ENCODE measurements around the gene GNAS-AS1. TPM values are rescaled to one million over a fixed set of nuclear protein-coding genes. Genes with fewer than 3 reads are reported as not detected.

GNAS-AS1 gene
- total and polyA plus RNA-seq, 2 experiments from 2014 or later: 12.3 to 15.0 TPM

DNA sequence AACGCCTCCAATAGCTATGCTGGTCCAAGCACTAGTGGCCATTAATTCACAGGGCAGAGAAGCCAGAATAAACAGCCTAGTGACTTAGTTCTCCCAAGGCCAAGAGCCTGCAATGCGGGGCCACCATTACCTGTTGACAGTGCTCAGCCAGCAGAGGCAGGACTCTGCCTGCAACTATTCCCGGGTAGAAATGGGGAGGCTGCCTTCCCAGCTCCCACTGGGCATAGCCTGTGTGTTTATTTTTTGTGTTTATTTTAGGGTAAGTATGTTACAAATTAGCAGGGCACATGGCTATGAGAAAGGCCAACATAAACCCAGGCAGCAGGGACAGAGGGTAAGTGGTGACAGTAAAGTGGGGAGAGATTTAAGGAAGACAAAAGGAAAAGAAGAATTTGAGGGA lies 5.0 kb downstream of the GNAS-AS1 start:
- TF ChIP-seq STAT1 (IDR thresholded peaks at IDR 0.05; ENCODE audit: unreplicated experiment) (no peak), JUNB (IDR thresholded peaks at IDR 0.05; ENCODE audit: unreplicated experiment) (no peak), ZNF114 (CRISPR knock-in tag; IDR thresholded peaks at IDR 0.05) (no peak), EZH2 (IDR thresholded peaks at IDR 0.05; ENCODE audit: low read depth, unreplicated experiment) (no peak), POLR2AphosphoS5 (IDR thresholded peaks at IDR 0.05; ENCODE audit: low read depth) (no peak), ZNF462 (CRISPR knock-in tag; IDR thresholded peaks at IDR 0.05) (no peak)
- peak overlapping the region; percentile 48; the same call in 2 of the 3 replicates for H3K4me3 Mint-ChIP-seq
- H3K36me3 Mint-ChIP-seq (ENCODE audit: low read depth): peaks cover 84% of the 10 kb centered on the region
- no peaks in the 10 kb centered on the region for H3K9me3 Mint-ChIP-seq
- H2AFZ ChIP-seq: no peak overlapping the region
- H3K27ac Mint-ChIP-seq: peak overlapping the region; percentile 90
- DNase-seq (ENCODE audit: low spot score) (no peak), ATAC-seq (no peak)
- H3K4me2 ChIP-seq: peak overlapping the region; percentile 86
- peaks cover 88% of the 10 kb centered on the region for H3K4me1 Mint-ChIP-seq
- H3F3A ChIP-seq (replicated peaks; ENCODE audit: low read depth): peaks cover 10% of the 10 kb centered on the region; the same call in 1 of the 2 replicates
- peaks cover 6% of the 10 kb centered on the region for H3K27me3 ChIP-seq (ENCODE audit: insufficient read depth)
- peaks cover 65% of the 10 kb centered on the region for H3K4me1 ChIP-seq (ENCODE audit: insufficient read depth)
- H3K36me3 ChIP-seq (ENCODE audit: insufficient read depth): 0 out of 2 replicates have a peak, but pooled peaks cover 6% of the 10 kb centered on the region
- H3K9me2 ChIP-seq (ENCODE audit: insufficient read depth): no peaks in the 10 kb centered on the region
- H4K20me1 ChIP-seq (replicated peaks; ENCODE audit: insufficient read depth): peaks cover 20% of the 10 kb centered on the region
- H3K79me2 ChIP-seq (replicated peaks; ENCODE audit: insufficient read depth): peaks cover 97% of the 10 kb centered on the region
- H3K27me3 Mint-ChIP-seq (ENCODE audit: insufficient read depth, low read depth, poor library complexity): peaks cover 16% of the 10 kb centered on the region
- peak overlapping the region; percentile 96 for H3K27ac ChIP-seq (ENCODE audit: low read depth)
- H3K4me3 ChIP-seq: peak overlapping the region; percentile 90

- no peaks in the 10 kb centered on the region for H3K9me2 ChIP-seq (ENCODE audit: insufficient read depth)
- 0 out of 2 replicates have a peak, but pooled peaks have one; percentile 44 for TF ChIP-seq POLR2AphosphoS5 (IDR thresholded peaks at IDR 0.05; ENCODE audit: low read depth)
- no peak for TF ChIP-seq EZH2 (IDR thresholded peaks at IDR 0.05; ENCODE audit: low read depth, unreplicated experiment)
- peaks cover 23% of the 10 kb centered on the region for H3K27me3 ChIP-seq (ENCODE audit: insufficient read depth)
- H3K4me3 Mint-ChIP-seq: peak overlapping the region; percentile 88
- H3K4me1 Mint-ChIP-seq: peaks cover 80% of the 10 kb centered on the region
- H3K79me2 ChIP-seq (replicated peaks; ENCODE audit: insufficient read depth): peaks cover 97% of the 10 kb centered on the region
- H3K27ac Mint-ChIP-seq: peak overlapping the region; percentile 97
- H3F3A ChIP-seq (replicated peaks; ENCODE audit: low read depth): peaks cover 6% of the 10 kb centered on the region; the same call in 1 of the 2 replicates
- peaks cover 20% of the 10 kb centered on the region for H3K27me3 Mint-ChIP-seq (ENCODE audit: insufficient read depth, low read depth, poor library complexity)
- peak; percentile 88 for DNase-seq (ENCODE audit: low spot score)
- peaks cover 29% of the 10 kb centered on the region for H4K20me1 ChIP-seq (replicated peaks; ENCODE audit: insufficient read depth)
- peak; percentile 70 for ATAC-seq
- H3K4me2 ChIP-seq: peak overlapping the region; percentile 86
- H3K4me3 ChIP-seq: peak overlapping the region; percentile 90
- peak overlapping the region; percentile 96 for H3K27ac ChIP-seq (ENCODE audit: low read depth)
- H3K36me3 ChIP-seq (ENCODE audit: insufficient read depth): peaks cover 8% of the 10 kb centered on the region; the same call in 1 of the 2 replicates
- peaks cover 59% of the 10 kb centered on the region for H3K4me1 ChIP-seq (ENCODE audit: insufficient read depth)
- H2AFZ ChIP-seq: no peak overlapping the region
- peaks cover 81% of the 10 kb centered on the region for H3K36me3 Mint-ChIP-seq (ENCODE audit: low read depth)
- H3K9me3 Mint-ChIP-seq: no peaks in the 10 kb centered on the region
Observed at GRCh38 chr20:58843128-58843556, 7.6 kb downstream of the GNAS-AS1 start.
